GM23338 (cell line): ENCODE measurements around the gene ZNF143.

Source experiments
- EZH2 ChIP-seq: fragments of 200-600 bp; sonication (generic); IDR thresholded peaks from one replicate; pipeline ENCODE4 v1.8.0; 2017; ENCODE audit warnings: antibody characterized with exemption, mild to moderate bottlenecking, low read depth; ENCODE audit not compliant: unreplicated experiment
- EZH2phosphoT487 ChIP-seq: fragments of 200-600 bp; sonication (generic); IDR thresholded peaks from one replicate; pipeline ENCODE4 v1.8.1; 2018; ENCODE audit warnings: antibody characterized with exemption; ENCODE audit not compliant: unreplicated experiment
- JUNB ChIP-seq: IDR thresholded peaks from one replicate; pipeline ENCODE4 v1.6.1; 2016; ENCODE audit warnings: antibody characterized with exemption; ENCODE audit not compliant: unreplicated experiment
- TF ChIP-seq, protein P1 (sequence below), 2 experiments: fragments of 200-600 bp in 1 of 2; sonication (generic) in 1 of 2; conservative IDR thresholded peaks; 2 replicates each; pipeline versions ENCODE4 v1.5.1 to v1.6.1; 2016 to 2017; ENCODE audit warnings: antibody characterized with exemption in 2 of 2, low read depth in 2 of 2, mild to moderate bottlenecking in 2 of 2, moderate library complexity in 1 of 2

DNA sequence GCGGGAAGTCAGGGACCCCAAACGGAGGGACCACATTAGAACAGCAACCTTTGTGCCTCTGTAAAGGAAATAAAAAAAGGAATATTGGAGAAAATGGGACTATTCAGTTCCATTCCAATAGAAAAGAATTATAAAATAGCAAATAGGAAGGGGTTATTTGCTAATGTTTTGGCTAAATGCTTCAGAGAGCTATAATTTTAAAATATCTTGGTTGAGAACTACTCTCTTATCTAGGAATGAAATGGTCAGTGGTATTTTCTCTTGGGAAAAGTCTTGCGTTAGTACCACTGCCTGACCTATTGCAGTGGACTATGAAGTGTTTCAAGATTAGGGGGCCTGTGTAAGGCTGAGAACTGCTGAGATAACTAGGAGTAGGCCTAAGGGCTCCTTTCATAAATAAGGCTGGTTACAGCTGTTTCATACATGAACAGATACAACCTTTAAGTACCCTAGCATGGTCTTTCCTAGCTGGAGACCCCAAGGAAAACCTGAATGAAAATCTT, 105.8 kb downstream of the ZNF143 start:
- TF ChIP-seq EZH2phosphoT487 (no peak), EZH2 (no peak), JUNB (no peak)
- TF ChIP-seq, protein P1, sequence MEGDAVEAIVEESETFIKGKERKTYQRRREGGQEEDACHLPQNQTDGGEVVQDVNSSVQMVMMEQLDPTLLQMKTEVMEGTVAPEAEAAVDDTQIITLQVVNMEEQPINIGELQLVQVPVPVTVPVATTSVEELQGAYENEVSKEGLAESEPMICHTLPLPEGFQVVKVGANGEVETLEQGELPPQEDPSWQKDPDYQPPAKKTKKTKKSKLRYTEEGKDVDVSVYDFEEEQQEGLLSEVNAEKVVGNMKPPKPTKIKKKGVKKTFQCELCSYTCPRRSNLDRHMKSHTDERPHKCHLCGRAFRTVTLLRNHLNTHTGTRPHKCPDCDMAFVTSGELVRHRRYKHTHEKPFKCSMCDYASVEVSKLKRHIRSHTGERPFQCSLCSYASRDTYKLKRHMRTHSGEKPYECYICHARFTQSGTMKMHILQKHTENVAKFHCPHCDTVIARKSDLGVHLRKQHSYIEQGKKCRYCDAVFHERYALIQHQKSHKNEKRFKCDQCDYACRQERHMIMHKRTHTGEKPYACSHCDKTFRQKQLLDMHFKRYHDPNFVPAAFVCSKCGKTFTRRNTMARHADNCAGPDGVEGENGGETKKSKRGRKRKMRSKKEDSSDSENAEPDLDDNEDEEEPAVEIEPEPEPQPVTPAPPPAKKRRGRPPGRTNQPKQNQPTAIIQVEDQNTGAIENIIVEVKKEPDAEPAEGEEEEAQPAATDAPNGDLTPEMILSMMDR (conservative IDR thresholded peaks at IDR 0.05; ENCODE audit: low read depth in 2 of 2): no peak
